HG03060 (cell line): ENCODE data around the gene GYPA.
"Not testable (repeated sequence)": the region's sequence is repeated elsewhere in the genome, so short reads cannot be mapped to it uniquely, and the experiment has no call there.

Source experiments
- ATAC-seq: cut with Tn5 transposase; IDR thresholded peaks from one replicate; pipeline ENCODE4 v1.9.1; 2021; ENCODE audit warnings: low read depth, moderate number of reproducible peaks; ENCODE audit not compliant: unreplicated experiment

GYPA gene

DNA sequence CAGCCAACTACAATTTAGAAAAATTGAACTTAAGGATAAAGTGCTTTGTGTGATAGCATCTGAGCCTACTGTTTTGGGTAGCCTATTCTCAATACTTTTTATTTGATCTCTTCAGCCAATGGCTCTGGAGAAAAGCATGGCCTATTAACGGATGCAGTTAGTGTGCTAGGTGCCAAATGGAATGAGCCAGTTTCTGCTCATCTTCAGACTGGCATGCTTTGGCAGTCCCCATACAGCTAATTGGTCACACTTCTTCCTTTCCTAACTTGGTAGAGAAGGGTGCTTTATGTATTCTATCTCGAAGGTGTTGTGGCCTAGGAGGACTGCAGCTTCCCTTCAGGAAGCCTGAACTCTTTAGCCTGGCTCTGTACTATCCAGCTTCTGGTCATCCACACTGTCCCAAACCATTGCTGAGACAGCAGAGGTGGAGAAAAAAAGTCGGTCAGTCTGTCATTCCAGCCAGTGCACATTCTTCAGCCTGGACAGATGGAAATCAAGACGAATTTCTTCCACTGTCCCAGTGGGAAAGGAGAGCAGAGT, 11.1 kb downstream of the GYPA start:
- ATAC-seq = not testable (repeated sequence)

DNA sequence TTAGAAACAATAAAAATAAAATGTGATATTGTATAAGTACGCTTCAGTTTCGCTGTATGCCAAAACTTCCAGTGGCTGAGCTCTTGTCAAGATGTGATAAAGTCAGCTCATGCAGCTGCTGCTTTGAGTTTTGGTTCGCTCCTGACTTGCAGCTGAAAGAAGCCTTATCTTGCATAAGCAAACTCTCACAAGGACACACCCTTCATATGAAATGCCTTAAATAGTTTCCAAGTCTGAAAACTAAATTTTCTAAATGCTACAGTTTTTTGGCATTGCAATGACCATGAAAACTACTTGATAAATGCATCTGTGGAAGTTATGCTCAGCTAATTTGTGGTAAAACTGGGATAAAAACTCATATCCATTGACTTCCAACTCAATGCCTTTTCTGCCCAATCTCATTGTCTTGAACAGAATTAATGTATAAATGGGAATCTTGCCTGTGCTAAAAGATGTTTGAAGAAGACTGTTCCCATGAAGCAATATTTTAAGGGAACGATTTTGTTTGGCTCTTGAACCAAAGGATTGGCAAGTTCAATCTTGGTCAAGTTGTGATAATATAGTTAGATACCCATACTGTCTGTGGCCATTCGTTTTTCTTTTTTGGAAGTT, 11.7 kb downstream of the GYPA start:
- ATAC-seq = not testable (repeated sequence)

DNA sequence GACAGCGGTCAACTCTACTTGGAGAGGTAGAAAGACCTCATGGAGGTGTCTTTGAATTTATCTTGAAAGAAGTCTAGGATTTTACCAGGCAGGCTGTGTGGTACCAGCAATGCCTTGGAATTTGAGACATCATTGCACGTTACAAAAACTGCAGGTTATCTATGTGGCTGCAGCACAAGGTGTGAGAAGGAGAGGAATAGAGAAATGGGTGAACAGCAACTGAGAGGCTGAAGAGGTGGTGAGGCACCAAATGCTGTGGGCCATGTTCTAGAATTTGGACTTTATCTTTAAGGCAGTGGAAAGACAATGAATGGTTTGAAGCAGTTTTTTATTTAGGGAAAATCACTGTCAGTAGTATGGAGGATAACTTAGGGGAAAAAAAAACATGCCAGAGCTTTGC, 15.4 kb downstream of the GYPA start:
- not testable (repeated sequence) for ATAC-seq

DNA sequence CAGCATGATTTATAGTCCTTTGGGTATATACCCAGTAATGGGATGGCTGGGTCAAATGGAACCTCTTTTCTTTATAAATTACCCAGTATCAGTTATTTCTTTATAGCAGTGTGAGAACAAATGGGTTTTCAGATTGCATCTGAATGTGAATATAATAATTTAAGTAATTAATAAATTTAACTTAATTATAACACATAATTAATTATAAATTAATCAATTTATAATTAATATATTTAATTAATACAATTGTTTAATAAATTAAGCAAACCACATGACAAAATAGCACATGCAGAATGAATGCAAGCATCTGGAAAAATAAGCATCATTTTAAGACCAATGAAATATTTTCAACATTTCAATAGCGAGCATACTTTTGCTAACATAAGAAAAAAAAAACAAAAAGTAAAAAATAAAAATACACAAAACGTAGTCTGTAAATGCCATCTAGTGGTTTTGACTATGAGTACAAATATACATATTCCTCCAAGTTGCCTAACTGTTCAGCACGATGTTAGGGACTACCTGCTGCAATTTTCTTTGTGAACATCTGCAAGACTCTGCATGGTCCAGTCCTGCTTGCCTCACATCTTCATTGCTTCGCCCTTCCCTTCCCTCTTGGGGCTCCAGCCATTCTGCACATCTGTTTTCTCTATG, 16.4 kb downstream of the GYPA start:
- ATAC-seq = not testable (repeated sequence)

DNA sequence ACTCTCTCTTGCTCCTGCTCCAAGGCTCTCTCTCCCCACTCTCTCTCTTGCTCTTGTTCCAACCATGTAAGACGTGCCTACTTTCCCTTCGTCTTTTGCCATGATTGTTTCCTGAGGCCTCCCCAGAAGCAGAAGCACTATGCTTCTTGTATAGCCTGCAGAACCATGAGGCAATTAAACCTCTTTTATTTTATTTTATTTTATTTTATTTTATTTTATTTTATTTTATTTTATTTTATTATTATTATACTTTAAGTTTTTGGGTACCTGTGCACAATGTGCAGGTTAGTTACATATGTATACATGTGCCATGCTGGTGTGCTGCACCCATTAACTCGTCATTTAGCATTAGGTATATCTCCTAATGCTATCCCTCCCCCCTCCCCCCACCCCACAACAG, 17.2 kb downstream of the GYPA start:
- ATAC-seq = not testable (repeated sequence)

DNA sequence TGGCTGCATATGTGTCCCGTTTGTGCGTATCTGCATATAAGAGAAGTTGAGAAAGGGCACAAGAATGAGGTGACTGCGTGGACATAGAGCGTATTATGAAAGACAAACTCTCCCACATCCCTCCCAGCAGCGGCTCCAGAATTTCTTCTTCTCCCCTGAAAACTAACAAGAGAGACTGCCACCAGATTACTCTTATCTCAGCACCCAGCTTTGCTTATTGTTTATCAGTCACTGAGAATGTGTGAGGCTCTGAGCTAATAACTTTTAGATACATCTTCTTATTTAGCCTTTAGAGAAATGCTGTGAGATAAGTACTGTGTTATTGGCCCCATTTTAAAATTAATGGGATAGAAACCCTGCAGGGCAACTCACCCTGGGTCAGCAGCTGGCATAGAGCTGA, 20.8 kb downstream of the GYPA start:
- ATAC-seq = not testable (repeated sequence)

DNA sequence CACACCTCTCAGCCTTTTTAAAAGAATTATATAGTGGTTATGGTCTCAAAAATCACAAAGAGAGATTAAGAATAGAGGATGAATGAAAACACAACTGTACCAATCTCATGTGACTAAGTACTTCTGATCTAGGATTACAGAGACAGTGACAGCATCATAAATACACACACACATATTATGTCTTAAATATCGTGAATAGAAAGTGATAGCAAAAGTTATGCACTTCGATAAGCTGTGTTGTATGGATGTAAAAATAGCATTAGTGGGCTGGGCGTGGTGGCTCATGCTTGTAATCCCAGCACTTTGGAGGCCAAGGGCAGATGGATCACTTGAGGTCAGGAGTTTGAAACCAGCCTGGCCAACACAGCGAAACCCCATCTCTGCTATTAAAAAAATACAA, 25.0 kb downstream of the GYPA start:
- no peak for ATAC-seq

DNA sequence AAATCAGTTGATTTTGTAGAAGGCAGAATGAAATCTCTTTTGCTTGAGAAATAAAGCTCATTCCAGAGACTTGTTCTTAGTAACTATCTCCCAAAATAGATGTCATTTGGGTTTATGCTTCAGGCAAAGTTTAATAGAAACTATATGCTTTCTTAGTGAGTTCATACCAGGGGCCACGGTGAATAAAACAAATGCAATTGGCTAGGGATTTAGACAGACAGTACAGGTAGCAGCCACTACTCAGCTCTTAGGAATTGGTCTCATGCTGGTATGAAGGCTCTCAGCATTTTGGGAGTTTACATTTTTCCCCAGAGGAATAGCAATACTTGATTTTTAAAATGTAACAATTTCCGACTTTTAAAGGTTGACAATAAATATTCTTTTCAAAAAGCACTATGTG, 27.0 kb downstream of the GYPA start:
- no peak for ATAC-seq

DNA sequence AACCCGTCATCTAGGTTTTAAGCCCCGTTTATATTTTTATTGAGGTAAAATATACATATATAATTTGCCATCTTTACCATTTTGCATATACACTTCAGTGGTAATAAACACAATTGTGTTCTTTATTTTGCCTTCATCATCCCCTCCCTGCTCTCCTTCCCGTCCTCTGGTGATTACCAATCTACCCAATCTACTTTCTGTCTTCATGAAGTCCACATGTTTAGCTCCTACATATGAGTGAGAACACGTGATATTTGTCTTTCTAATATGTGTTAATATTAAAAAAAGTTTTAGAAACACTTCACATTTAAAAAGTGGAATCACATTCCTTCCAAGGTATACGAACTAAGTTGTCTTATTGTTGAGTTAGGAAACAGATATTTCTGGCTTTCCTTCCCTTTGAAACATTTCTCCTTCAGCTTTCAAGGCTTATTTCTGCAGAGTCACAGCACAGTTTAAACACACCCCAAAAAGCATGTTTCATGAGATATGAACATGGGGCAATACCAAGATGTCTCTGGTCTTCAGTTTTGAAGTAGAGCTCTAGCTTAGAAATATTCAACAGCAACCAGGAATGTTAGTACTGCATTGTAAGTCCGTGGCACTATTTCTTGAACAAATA, 35.9 kb downstream of the GYPA start:
- ATAC-seq = no peak

DNA sequence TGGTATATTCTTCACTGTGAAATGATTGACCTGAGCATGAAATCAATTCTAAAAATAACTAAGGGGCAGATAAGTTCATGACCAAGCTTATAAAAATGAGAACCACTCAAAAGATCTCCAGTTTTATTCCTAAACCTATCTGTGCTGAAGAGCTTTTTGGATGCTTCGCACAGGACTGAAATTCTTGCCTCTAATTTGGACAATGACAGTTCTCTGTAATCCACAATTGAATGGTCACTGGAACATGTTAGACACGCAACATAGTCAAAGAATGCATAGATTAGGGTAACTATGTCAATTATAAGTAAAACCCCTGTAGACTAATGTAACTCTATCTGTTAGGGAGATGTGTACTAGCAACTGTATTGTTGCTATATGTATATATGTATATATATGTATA, 42.7 kb downstream of the GYPA start:
- ATAC-seq = not testable (repeated sequence)

DNA sequence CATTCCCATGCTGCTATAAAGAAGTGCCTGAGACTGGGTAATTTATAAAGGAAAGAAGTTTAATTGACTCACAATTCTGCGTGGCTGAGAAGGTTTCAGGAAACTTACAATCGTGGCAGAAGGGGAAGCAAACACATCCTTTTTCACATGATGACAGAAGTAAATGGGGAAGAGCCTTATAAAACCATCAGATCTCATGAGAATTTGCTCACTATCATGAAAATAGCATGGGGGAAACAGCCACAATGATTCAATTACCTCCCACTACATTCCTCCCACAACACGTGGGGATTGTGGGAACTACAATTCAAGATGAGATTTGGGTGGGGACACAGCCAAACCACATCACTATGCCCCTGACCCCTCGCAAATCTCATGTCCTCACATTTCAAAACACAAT, 46.5 kb downstream of the GYPA start:
- ATAC-seq = not testable (repeated sequence)

DNA sequence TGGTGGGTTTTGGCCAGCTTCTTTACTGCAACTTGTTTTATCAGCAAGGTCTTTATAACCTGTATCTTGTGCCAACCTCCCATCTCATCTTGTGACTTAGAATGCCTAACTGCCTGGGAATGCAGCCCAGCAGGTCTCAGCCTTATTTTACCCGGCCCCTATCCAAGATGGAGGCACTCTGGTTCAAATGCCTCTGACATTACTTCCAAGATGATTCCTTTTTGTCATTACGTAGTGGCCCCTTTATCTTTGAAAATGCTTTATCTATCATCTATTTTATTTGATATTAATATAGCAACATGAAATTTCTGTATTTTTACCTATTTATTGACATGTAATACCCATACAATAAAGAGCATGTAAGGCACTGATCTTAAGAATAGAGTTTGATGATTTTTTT, 49.3 kb downstream of the GYPA start:
- not testable (repeated sequence) for ATAC-seq

DNA sequence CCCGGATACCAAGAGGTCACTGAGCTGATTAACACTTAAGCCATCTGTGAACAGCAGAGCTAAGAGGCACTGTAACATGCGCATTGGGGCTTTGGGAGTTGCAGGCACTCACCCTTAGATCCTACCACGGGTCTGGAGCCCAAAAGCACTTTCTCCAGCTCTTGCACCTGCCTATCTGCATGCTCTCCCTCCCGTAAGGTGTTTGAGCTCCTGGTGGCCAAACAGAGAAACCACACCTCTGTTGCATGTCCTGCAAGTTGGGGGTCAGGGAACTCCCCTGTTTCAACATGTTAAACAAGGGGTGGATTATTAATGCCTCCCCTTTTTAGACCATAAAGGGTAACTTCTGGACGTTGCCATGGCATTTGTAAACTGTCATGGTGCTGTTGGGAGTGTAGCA, 49.8 kb downstream of the GYPA start:
- ATAC-seq = no peak

DNA sequence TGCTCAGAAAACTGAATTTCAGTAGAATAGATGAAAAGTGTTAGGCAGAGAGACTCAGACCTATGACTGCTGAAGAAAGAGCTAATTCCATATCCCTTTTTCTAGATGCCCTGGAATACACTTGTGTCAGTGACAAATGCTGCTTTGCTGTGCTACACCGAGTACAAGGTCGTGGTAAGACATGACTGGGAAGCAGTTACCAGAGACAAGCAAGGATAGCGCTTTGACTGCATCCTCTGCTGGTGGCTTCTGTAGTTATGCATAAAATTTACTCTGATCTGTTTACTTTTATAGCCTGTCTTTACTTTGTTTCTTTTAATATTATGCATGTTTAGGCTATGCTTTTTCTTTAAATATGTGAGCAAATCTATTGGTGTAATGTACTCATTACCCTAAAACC, 58.5 kb downstream of the GYPA start:
- not testable (repeated sequence) for ATAC-seq

DNA sequence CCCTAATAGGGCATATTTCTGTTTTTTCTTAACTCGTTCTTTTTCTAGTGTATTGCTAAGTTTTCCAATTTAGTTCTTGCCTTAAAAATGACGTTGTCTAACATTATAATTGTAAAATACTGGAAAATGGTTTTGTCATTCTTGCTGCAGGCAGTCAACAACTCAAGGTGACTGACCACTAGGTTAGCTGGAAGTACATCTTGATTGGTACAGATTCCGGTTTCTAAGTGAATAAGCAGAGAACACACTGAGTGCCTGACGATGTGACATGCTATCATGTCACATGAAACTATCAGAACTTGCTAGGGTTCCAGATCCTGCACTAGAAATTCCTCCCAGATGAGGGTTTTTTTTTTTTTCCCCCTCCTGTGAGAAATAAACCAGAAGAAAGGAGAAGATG, 60.4 kb downstream of the GYPA start:
- not testable (repeated sequence) for ATAC-seq

DNA sequence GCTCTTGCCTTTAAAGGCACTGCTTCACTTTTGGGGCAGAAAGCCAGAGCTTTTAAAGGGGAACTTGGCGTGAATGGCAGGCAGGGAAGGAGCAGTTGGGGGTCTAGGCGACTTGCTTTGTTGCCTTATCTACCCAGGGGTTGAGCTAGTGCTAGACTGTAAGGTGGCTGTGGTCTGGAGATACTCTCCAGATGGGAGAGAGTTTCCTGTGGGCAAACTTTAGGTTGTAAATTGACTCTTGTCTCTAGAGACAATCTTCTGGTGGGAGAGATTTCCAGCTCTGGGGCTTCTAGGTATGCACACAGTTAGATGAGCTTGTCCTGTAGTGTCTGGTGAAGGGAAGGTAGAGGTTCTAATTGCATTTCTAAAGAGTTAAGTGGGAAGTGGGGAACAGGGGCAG, 61.8 kb downstream of the GYPA start:
- not testable (repeated sequence) for ATAC-seq

DNA sequence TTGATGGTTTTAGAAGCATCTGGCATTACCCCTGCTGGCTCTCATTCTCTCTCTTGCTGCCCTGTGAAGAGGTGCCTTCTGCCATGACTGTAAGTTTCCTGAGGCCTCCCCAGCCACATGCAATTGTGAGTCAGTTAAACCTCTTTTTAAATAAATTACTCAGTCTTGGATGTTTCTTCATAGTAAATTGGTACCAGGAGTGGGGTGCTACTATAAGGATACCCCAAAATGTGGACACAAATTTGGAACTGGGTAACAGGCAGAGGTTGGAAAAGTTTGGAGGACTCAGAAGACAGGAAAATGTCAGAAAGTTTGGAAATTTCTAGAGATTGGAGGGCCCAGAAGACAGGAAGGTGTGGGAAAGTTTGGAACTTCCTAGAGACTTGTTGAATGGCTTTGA, 79.0 kb downstream of the GYPA start:
- not testable (repeated sequence) for ATAC-seq

DNA sequence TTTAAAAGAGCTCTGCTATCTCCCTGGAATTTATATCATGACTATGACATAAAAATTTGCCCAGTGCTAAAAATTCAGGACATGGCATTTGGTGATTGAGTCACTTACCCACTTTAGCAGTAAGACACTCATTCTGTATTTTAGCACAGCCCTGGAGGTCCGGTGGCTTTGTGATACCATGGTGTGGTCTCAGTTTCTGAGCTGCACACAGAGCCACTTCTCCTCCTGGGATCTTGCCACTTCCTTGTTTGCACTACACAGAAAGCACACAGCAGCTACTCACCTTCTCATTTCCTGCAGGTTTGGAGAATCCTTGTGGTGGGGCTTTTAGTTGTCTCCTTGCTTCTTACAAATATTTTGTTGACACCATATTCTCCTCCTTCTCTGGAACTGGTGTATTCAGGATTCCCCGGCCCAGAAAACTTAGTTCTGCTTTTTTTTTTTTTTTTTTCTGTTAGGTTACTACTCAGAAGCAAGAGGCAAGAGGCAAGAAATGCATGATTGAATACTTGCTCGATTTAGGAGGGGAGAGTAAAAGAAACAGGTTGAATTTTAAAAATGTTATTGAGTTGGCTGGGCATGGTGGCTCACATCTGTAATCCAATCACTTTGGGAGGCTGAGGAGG, 80.2 kb downstream of the GYPA start:
- ATAC-seq = not testable (repeated sequence)
